Endothelial cell of umbilical vein (primary cell): Measurements from ENCODE around the gene MYO5B. TPM values are rescaled to one million over a fixed set of nuclear protein-coding genes. Genes with fewer than 3 reads are reported as not detected.

Experiments used
- BruUV-seq: library from RNA; stranded (reverse); fragments of 400-500 nt; replicated peaks from 2 replicates; lab custom pipeline; 2021; lab: Mats Ljungman, UMichigan
- CTCF ChIA-PET: fragments of 300-600, 350-600 bp; sonication (Branson Sonifier 250); formaldehyde crosslinking; loops from one replicate; lab custom pipeline; 2021; ENCODE audit warnings: antibody characterized with exemption, inconsistent platforms; lab: Charles Lee
- POLR2A ChIA-PET: fragments of 300-600, 350-600 bp; sonication (Branson Sonifier 250); formaldehyde crosslinking; loops from one replicate; lab custom pipeline; 2021; ENCODE audit warnings: antibody characterized with exemption, inconsistent platforms; lab: Charles Lee
- DNase-seq: peaks from one replicate; pipeline ENCODE4 v3.0.0-alpha.2; 2011; ENCODE audit warnings: low read depth, low spot score
- FAIRE-seq: peaks from 2 replicates; lab custom pipeline; 2011; peaks lifted over from hg19 to GRCh38; lab: Jason Lieb, UNC
- H2AFZ ChIP-seq: 2 replicates; pipeline ENCODE4 v1.6.0; 2012; ENCODE audit warnings: low read depth, low read length, control low read depth, inconsistent platforms
- H3K27ac ChIP-seq: 2 replicates; pipeline ENCODE4 v1.5.1; 2011; ENCODE audit warnings: low read depth, mild to moderate bottlenecking, control low read depth, low read length, moderate library complexity; ENCODE audit not compliant: insufficient read depth
- H3K27me3 ChIP-seq, 2 experiments: 2 replicates each; pipeline versions ENCODE4 v1.6.0 to v1.6.1; 2011; ENCODE audit warnings: low read length in 2 of 2, mixed read lengths in 1 of 2; ENCODE audit not compliant: control insufficient read depth in 2 of 2, insufficient read depth in 2 of 2
- H3K36me3 ChIP-seq, 2 experiments: 2 replicates in 1 of 2; 3 replicates in 1 of 2; pipeline ENCODE4 v1.5.1; 2011; ENCODE audit warnings: low read length in 2 of 2, mild to moderate bottlenecking in 1 of 2, moderate library complexity in 1 of 2; ENCODE audit not compliant: control insufficient read depth in 2 of 2, insufficient read depth in 2 of 2; ENCODE audit errors: extremely low read depth in 1 of 2
- H3K4me1 ChIP-seq: 3 replicates; pipeline ENCODE4 v1.5.1; 2011; ENCODE audit warnings: mild to moderate bottlenecking, low read length; ENCODE audit not compliant: control insufficient read depth, insufficient read depth; ENCODE audit errors: extremely low read depth
- H3K4me2 ChIP-seq: 2 replicates; pipeline ENCODE4 v1.6.1; 2011; ENCODE audit warnings: low read length, control low read depth, mixed read lengths; ENCODE audit not compliant: insufficient read depth
- H3K4me3 ChIP-seq, 3 experiments: fragments of 200-600 bp in 1 of 3; sonication (generic), shearing (Covaris generic) in 1 of 3; replicated peaks in 1 of 3; 2 replicates each; pipeline ENCODE4 v1.5.1; 2011 to 2016; ENCODE audit warnings: control low read depth in 3 of 3, low read length in 3 of 3, mild to moderate bottlenecking in 2 of 3, inconsistent platforms in 1 of 3, low read depth in 1 of 3, moderate library complexity in 1 of 3; ENCODE audit not compliant: insufficient read depth in 1 of 3
- H3K79me2 ChIP-seq: 2 replicates; pipeline ENCODE4 v1.6.0; 2012; ENCODE audit warnings: low read length, inconsistent platforms; ENCODE audit not compliant: control insufficient read depth, insufficient read depth
- H3K9ac ChIP-seq: replicated peaks from 2 replicates; pipeline ENCODE3; 2011; ENCODE audit warnings: low read length, control low read depth; ENCODE audit not compliant: insufficient read depth; ENCODE audit errors: extremely low read depth
- H3K9me1 ChIP-seq: replicated peaks from 3 replicates; pipeline ENCODE4 v1.6.0; 2011; ENCODE audit warnings: mild to moderate bottlenecking, low read length; ENCODE audit not compliant: control insufficient read depth, insufficient read depth; ENCODE audit errors: extremely low read depth
- H3K9me3 ChIP-seq: replicated peaks from 2 replicates; pipeline ENCODE4 v1.5.1; 2012; ENCODE audit warnings: low read length, inconsistent platforms; ENCODE audit not compliant: control insufficient read depth, insufficient read depth
- H4K20me1 ChIP-seq: replicated peaks from 2 replicates; pipeline ENCODE3; 2011; ENCODE audit warnings: mild to moderate bottlenecking, low read length; ENCODE audit not compliant: control insufficient read depth, insufficient read depth; ENCODE audit errors: extremely low read depth
- EZH2 ChIP-seq: IDR thresholded peaks from 2 replicates; pipeline ENCODE4 v1.6.1; 2012; ENCODE audit warnings: borderline replicate concordance, low read depth, mild to moderate bottlenecking, moderate library complexity, low read length, inconsistent platforms; ENCODE audit not compliant: severe bottlenecking
- FOS ChIP-seq: IDR thresholded peaks from 2 replicates; pipeline ENCODE4 v1.6.1; 2011; ENCODE audit warnings: mild to moderate bottlenecking, low read length, moderate library complexity, borderline replicate concordance; ENCODE audit not compliant: insufficient read depth
- GATA2 ChIP-seq: IDR thresholded peaks from 2 replicates; pipeline ENCODE4 v1.7.0; 2011; ENCODE audit warnings: low read depth, mild to moderate bottlenecking, moderate library complexity, mixed read lengths, low read length; ENCODE audit not compliant: insufficient read length, insufficient read depth
- JUN ChIP-seq: IDR thresholded peaks from 2 replicates; pipeline ENCODE4 v1.6.1; 2011; ENCODE audit warnings: borderline replicate concordance, low read depth; ENCODE audit not compliant: insufficient read length, insufficient read depth
- MYC ChIP-seq: IDR thresholded peaks from one replicate; pipeline ENCODE4 v1.6.1; 2011; ENCODE audit warnings: mild to moderate bottlenecking, low read depth, low read length
- POLR2A ChIP-seq: IDR thresholded peaks from 2 replicates; pipeline ENCODE4 v1.6.1; 2012; ENCODE audit warnings: low read depth, mild to moderate bottlenecking, control low read depth, low read length
- POLR2AphosphoS5 ChIP-seq: IDR thresholded peaks from 2 replicates; pipeline ENCODE4 v1.6.1; 2012; ENCODE audit warnings: low read depth, mild to moderate bottlenecking, control low read depth, low read length, moderate library complexity; ENCODE audit not compliant: insufficient read depth
- dilution Hi-C: fragments of 300-500 bp; cut with MboI; formaldehyde crosslinking; loops from one replicate; pipeline ENCODE4 v1.15.0; 2019; ENCODE audit warnings: low sequenced_read_pairs; ENCODE audit not compliant: extremely low pct_ligation_motif_present
- intact Hi-C: fragments of 100-400 bp; cut with micrococcal nuclease; formaldehyde crosslinking; loops from one replicate; pipeline ENCODE4 v1.10.0; 2022
- polyA plus RNA-seq, 4 experiments: library from polyadenylated mRNA; depleted of rRNA in 3 of 4; stranded (reverse) in 3 of 4; unstranded in 1 of 4; fragments of >200 nt; gene quantifications; 2 replicates each; pipeline versions ENCODE4 v1.2.1 to v1.2.3, GENCODE V29; 2011 to 2012; ENCODE audit warnings: missing spikeins in 1 of 4
- total RNA-seq: library from RNA; stranded (reverse); gene quantifications from 2 replicates; pipeline ENCODE4 v1.2.3, GENCODE V29; 2021
- TF ChIP-seq, protein P1 (sequence below): IDR thresholded peaks from 2 replicates; pipeline ENCODE4 v1.6.1; 2011; ENCODE audit not compliant: insufficient read depth, insufficient read length
- TF ChIP-seq, protein P2 (sequence below), 2 donors: IDR thresholded peaks; 1 replicate in 1 of 2; 2 replicates in 1 of 2; pipeline ENCODE4 v1.5.1; 2011; ENCODE audit warnings: low read length in 2 of 2, mild to moderate bottlenecking in 2 of 2, moderate library complexity in 2 of 2, control low read depth in 1 of 2, inconsistent platforms in 1 of 2, low read depth in 1 of 2; ENCODE audit not compliant: insufficient read depth in 1 of 2; ENCODE audit errors: extremely low read depth in 1 of 2

The MYO5B gene
- total and polyA plus RNA-seq, 2 donors (not counting 3 experiments of a cell fraction or from before 2014, with no cell fraction given) = 0.54 to 1.1 TPM

DNA sequence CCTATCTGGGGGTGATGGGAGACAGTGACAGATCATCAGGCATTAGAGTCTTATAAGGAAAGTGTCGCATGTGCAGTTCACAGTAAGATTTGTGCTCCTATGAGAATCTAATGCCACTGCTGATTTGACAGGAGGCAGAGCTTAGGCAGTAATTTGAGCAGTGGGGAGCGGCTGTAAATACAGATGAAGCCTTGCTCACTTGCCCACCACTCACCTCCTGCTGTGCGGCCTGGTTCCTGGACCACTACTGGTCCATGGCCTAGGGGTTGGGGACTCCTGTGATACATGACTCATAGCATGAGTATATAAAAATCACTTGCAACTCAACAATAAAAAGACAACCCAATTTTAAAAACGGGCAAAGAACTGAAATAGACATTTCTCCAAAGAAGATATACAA, 310.5 kb downstream of the MYO5B start:
- Histone ChIP-seq H3K79me2 (no peaks in the 10 kb centered on the region), H3K4me1 (no peaks in the 10 kb centered on the region), H3K4me2 (no peak overlapping the region), H3K9me3 (no peaks in the 10 kb centered on the region), H3K36me3 (no peaks in the 10 kb centered on the region), H3K27ac (no peak overlapping the region), H3K9me1 (no peaks in the 10 kb centered on the region), H3K9ac (no peak overlapping the region), H3K4me3 (no peak overlapping the region), H4K20me1 (no peaks in the 10 kb centered on the region), H3K27me3 (peaks cover 0 to 3% of the 10 kb centered on the region in 2 experiments), H2AFZ (no peak overlapping the region)
- no peak for TF ChIP-seq GATA2
- no peak for TF ChIP-seq FOS
- TF ChIP-seq, protein P1, sequence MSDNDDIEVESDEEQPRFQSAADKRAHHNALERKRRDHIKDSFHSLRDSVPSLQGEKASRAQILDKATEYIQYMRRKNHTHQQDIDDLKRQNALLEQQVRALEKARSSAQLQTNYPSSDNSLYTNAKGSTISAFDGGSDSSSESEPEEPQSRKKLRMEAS = no peak
- no peak for TF ChIP-seq MYC
- ChIA-PET CTCF (no interaction called here), POLR2A (no interaction called here)
- DNase-seq (no peak), FAIRE-seq (no peak)
- BruUV-seq = no TSS peak
- dilution Hi-C loops (no loop called here), intact Hi-C loops (no loop called here)

DNA sequence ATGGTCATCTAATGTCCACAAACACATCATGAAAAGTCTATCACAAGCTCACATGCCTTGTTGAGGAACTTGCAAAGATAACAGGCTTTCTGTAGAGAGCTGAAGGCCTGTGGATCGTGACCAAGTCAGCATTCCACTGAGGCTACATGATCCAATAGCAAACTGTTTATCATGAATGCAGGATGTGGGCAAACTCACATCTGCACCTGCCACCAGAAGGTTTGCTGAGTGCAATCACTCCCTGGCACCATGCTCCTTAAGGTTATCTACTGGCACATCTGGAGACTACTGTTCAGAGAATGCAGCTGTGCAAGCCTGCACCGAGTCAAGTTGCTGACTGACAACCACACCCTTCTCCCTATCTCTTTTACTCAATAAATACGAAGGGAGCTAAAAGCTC, 314.3 kb downstream of the MYO5B start:
- Histone ChIP-seq H3K9me1 (no peaks in the 10 kb centered on the region), H2AFZ (no peak overlapping the region), H3K79me2 (no peaks in the 10 kb centered on the region), H3K27me3 (peaks cover 6 to 7% of the 10 kb centered on the region in 2 experiments), H3K9me3 (no peaks in the 10 kb centered on the region), H3K4me1 (peaks cover 4% of the 10 kb centered on the region), H3K9ac (no peak overlapping the region), H3K27ac (no peak overlapping the region), H4K20me1 (no peaks in the 10 kb centered on the region), H3K36me3 (no peaks in the 10 kb centered on the region), H3K4me3 (no peak overlapping the region), H3K4me2 (no peak overlapping the region)
- ChIA-PET CTCF (interaction anchor here (0.8 kb wide), 1 partner anchor 20 kb away, joined by 3 read pairs; no protein-coding TSS in a partner anchor), POLR2A (no interaction called here)
- DNase-seq (no peak), FAIRE-seq (no peak)
- intact Hi-C loops = no loop called here
- TF ChIP-seq EZH2 (no peak), GATA2 (no peak), FOS (no peak), POLR2AphosphoS5 (no peak), POLR2A (no peak), JUN (no peak), MYC (no peak)
- TF ChIP-seq, protein P1 = no peak
- TF ChIP-seq, protein P2, sequence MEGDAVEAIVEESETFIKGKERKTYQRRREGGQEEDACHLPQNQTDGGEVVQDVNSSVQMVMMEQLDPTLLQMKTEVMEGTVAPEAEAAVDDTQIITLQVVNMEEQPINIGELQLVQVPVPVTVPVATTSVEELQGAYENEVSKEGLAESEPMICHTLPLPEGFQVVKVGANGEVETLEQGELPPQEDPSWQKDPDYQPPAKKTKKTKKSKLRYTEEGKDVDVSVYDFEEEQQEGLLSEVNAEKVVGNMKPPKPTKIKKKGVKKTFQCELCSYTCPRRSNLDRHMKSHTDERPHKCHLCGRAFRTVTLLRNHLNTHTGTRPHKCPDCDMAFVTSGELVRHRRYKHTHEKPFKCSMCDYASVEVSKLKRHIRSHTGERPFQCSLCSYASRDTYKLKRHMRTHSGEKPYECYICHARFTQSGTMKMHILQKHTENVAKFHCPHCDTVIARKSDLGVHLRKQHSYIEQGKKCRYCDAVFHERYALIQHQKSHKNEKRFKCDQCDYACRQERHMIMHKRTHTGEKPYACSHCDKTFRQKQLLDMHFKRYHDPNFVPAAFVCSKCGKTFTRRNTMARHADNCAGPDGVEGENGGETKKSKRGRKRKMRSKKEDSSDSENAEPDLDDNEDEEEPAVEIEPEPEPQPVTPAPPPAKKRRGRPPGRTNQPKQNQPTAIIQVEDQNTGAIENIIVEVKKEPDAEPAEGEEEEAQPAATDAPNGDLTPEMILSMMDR (IDR thresholded peaks at IDR 0.05; ENCODE audit: extremely low read depth in 1 of 2, insufficient read depth in 1 of 2, low read depth in 1 of 2, low read length in 2 of 2) = no peak
- BruUV-seq = no TSS peak
- dilution Hi-C loops = no loop called here
